GM19324 (cell line): ENCODE results near the gene NPPB.
"Not testable (repeated sequence)": the region's sequence is repeated elsewhere in the genome, so short reads cannot be mapped to it uniquely, and the experiment has no call there.

Source experiments
- ATAC-seq: cut with Tn5 transposase; IDR thresholded peaks from one replicate; pipeline ENCODE4 v1.9.1; 2021; ENCODE audit warnings: mild to moderate bottlenecking, moderate library complexity; ENCODE audit not compliant: unreplicated experiment, low FRiP score

The NPPB gene

GRCh38 chr1:11858613-11858967 is at the start of gene NPPB:
NPPB (minus strand) TSS chr1:11858945; CDS start chr1:11858833, 112 bp downstream.
- no peak for ATAC-seq

DNA sequence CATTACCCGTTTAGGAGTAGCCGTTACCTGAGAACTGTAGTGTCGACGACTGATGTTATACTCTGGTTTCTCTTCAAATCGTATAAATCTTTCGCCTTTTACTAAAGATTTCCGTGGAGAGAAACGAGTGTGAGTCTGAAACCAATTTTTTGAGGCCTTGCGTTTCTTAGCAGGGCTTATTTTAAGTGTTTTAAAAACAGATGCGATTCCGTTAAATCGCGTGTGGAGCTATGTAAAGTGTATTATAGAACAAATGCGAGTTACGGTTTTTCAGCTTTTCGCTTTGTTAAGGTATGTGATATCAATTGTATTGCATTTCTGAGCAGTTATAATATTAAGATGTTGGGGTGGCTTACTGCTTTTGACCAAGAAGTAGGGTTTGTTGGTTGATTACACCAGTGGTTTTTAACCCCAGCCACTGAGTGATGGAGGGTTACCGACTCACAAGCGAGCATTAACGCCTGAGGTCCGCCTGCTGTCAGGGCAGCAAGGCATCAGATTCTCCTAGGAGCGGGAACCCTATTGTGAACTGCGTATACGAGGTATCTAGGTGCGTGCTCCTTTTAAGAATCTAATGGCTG is 49.4 kb upstream of the NPPB start:
- peak; percentile 46 for ATAC-seq

GRCh38 chr1:11907275-11908094 is 48.7 kb upstream of the NPPB start:
- ATAC-seq = peak; percentile 46

DNA sequence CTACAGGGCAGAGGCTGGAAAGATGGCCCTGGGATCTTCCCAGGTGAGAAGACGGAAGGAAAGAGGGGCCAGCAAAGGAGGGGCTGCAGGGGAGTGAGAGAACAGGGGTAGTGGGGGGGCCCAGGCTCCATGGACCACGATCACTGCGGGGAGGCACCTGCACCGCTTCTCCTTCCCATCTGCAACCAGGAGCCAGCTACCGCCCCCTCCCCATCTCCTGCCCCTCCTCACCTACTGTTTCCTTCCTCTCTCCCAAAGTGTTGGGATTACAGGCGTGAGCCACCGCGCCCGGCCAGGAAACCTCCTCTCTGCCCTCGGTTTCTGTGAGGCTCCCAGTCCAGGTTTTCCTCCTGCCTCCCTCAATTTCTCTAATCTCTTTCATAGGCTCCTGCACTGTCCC is 48.1 kb upstream of the NPPB start:
- no peak for ATAC-seq

- no peak for ATAC-seq
These were observed 46.2 kb upstream of the NPPB start for GRCh38 chr1:11904978-11905377.

DNA sequence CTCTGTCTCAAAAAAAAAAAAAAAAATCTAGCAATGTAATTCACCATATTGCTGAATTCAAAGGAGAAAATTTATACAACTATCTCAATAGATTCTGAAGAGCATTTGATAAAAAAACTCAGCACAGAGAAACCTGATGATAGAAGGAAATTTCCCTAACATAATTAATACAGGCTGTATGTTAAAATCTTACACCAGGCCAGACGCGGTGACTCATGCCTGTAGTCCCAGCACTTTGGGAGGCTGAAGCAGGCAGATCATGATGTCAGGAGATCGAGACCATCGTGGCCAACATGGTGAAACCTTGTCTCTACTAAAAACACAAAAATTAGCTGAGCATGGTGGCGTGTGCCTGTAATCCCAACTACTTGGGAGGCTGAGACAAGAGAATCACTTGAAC is 45.4 kb upstream of the NPPB start:
- ATAC-seq = not testable (repeated sequence)

DNA sequence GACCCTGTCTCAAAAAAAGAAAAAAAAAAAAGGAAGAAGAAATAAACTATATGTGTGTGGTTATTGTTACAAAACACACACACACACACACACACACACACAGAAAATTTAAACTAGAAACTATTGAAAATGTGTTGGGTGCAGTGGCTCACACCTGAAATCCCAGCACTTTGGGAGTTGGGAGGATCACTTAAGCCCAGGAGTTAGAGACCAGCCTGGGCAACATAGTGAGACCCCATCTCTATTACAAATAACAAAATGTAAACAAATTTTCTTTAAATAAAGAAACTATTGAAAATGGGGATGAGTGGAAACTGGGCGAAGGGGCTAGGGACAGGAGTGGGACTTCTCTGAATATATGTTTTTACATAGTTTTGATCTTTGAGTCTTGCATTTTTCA is 44.5 kb upstream of the NPPB start:
- no peak for ATAC-seq

DNA sequence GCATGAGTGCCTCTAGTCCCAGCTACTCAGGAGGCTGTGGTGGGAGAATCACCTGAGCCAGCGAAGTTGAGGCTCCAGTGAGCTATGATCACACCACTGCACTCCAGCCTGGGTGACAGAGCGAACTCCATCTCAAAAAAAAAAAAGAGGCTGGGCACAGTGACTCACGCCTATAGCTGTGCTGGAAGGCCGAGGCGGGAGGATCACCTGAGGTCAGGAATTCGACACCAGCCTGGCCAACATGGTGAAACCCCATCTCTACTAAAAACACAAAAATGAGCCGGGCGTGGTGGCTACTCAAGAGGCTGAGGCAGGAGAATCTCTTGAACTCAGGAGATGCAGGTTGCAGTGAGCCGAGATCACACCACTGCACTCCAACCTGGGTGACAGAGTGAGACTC is 42.7 kb upstream of the NPPB start:
- not testable (repeated sequence) for ATAC-seq

GRCh38 chr1:11898831-11899467 is 40.2 kb upstream of the NPPB start:
- no peak for ATAC-seq

- ATAC-seq = no peak
These were observed 39.5 kb upstream of the NPPB start for GRCh38 chr1:11898086-11898785.

DNA sequence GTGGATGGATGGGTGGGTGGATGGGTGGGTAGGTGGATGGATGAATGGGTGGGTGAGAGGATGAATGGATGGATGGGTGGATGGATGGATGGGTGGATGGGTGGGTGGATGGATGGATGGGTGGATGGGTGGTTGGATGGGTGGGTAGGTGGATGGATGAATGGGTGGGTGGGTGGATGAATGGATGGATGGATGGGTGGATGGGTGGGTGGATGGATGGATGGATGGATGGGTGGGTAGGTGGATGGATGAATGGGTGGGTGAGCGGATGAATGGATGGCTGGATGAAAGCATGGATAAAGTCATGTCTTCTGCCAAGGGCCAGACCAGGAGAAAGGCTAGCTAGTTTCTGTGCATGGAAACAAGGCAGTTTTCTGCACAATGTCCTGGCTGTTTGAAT is 35.8 kb upstream of the NPPB start:
- ATAC-seq = not testable (repeated sequence)

DNA sequence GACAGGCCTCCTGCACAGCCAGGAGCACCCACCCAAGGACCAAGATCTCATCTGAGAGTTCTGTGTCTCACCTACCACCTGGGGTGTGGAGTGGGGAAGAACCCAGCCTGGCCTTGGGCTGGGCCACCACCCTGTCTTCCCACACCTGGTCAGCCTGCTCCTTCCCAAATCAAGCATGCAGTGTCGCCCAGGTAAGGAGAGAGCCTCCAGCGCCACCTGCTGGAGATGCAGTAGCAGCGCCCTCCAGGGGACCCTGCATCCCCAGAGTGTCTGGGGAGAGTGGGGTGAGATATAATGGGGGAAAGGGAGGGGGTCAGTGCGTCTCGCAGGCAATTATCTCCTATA is 35.1 kb upstream of the NPPB start:
- no peak for ATAC-seq

GRCh38 chr1:11891433-11892186 is 32.9 kb upstream of the NPPB start:
- ATAC-seq = no peak

- ATAC-seq = no peak
These were observed 30.1 kb upstream of the NPPB start for GRCh38 chr1:11888877-11889208.

DNA sequence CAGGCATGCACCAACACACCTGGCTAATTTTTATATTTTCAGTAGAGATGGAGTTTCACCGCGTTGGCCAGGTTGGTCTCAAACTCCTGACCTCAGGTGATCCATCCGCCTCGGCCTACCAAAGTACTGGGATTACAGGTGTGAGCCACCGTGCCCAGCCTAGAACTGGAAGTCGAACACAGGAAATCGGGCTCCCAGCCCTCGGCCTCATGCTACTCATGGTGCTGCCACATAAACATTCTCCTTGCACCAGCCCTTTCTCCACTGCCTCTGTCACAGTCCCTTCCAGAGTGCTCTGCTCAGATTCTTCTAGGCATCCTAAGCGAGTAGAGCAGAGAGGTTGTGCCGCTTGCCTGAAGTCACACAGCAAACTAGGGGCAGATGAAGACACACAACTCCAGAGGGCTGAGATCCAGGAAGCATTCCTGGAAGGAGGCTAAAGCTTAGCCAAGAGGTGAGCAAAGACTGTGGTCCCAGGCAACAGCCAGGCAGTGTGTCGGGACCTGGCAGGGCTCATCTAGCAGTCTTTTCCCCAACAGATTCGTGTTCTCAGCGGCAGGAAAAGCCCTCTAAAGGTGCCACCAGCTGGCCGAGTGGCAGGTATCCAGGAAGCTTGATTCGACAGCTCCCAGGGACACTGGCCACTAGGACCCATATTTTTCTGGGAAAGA is 29.6 kb upstream of the NPPB start:
- ATAC-seq = no peak

DNA sequence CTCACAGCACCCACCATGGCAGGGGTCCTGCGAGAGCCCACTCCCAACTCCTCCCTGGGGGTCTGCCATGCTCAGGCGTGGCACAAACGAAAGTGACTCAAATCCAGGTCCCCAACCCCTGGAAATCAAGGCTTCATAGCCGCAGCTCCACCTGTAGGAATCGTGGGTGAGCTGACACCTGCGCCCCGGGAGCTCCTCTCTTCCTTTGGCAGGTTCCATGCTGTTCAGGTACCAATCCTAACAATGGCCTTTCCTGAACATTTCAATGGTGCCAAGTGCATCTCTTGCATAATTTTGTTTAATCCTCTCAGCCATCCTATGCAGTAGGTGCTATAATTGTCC is 28.9 kb upstream of the NPPB start:
- no peak for ATAC-seq

DNA sequence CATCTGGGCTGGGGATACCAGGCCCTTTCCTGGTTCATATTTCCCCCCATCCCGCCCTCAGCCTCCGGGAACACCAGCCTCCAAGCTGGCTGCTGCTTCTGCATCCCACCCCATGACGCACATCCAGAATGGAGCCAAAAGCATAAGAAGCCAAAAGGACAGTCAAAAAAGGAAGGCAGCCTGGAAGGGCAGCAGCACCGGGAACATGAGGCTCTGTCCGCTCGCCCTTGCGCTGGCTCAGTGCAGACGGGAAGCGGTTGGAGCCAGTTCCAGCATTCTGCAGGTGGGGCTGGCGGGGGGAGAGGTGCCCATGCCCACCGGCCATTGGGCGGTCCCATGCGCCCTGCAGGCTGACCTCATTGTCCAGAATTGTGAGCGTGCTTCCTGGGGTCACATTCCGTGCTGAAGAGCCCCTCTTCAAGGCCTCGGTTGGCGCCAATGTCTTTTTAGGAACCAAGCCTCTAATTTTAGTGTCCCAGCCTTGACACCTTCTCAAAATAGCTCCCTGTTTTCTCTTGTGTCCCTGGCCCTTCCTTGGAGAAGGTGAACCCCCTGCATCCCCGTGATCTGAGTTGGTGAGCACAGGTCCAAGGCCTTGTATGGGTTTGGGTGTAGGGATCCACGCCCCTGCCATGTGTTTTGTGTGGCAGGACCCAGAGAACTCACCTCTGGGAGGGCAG is 28.4 kb upstream of the NPPB start:
- ATAC-seq = no peak

DNA sequence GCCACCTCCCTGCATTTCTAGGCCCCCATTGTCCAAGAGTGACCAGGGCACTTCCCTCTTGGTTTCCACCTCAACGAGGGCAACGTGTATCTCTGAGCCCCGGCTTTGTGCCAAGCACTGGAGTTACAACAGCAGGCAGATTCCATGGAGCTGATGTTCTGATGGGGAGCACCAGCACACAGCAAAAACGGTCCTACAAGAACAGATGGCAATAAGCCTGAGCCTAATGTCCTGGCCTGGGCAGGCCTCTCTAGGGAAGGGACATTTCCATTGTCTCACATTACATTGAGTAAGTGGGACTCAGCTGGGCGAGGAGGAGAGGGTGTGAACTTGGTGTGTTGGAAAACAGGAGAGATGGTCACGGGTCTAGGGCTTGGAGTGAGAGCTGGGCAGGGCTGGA is 27.2 kb upstream of the NPPB start:
- no peak for ATAC-seq

GRCh38 chr1:11882814-11883538 is 24.2 kb upstream of the NPPB start:
- no peak for ATAC-seq
